SK-N-MC (cell line): ENCODE measurements around the gene NUAK1.

ENCODE experiments used
- DNase-seq: peaks from one replicate; pipeline ENCODE4 v3.0.0-alpha.2; 2011; ENCODE audit warnings: low read depth, low spot score
- H3K27ac ChIP-seq: fragments of 200-600 bp; sonication (generic); 2 replicates; pipeline ENCODE4 v1.5.1; 2016; ENCODE audit warnings: mixed run types
- H3K36me3 ChIP-seq: fragments of 200-600 bp; sonication (generic); 2 replicates; pipeline ENCODE4 v1.6.1; 2017; ENCODE audit warnings: antibody characterized with exemption, low read length, mixed read lengths; ENCODE audit not compliant: insufficient read depth
- H3K4me3 ChIP-seq: fragments of 200-600 bp; sonication (generic); 2 replicates; pipeline ENCODE4 v1.5.1; 2016
- H3K9ac ChIP-seq: fragments of 200-600 bp; sonication (generic); 2 replicates; pipeline ENCODE4 v1.8.0; 2017; ENCODE audit warnings: mixed run types, mixed read lengths; ENCODE audit not compliant: insufficient read length
- H3K9me3 ChIP-seq: fragments of 200-600 bp; sonication (generic); 2 replicates; pipeline ENCODE4 v1.6.1; 2017; ENCODE audit warnings: low read depth, mild to moderate bottlenecking, antibody characterized with exemption, low read length, moderate library complexity, mixed read lengths
- EZH2 ChIP-seq: fragments of 200-600 bp; sonication (generic); IDR thresholded peaks from one replicate; pipeline ENCODE4 v1.6.1; 2017; ENCODE audit warnings: antibody characterized with exemption
- FOXP2 ChIP-seq: optimal IDR thresholded peaks from 2 replicates; pipeline ENCODE3; 2011; ENCODE audit warnings: mild to moderate bottlenecking, moderate library complexity; ENCODE audit not compliant: insufficient read depth; ENCODE audit errors: extremely low read length, control extremely low read depth
- POLR2AphosphoS5 ChIP-seq: IDR thresholded peaks from 2 replicates; pipeline ENCODE4 v1.6.1; 2012; ENCODE audit warnings: mild to moderate bottlenecking, low read depth, low read length, borderline replicate concordance

Gene NUAK1

DNA sequence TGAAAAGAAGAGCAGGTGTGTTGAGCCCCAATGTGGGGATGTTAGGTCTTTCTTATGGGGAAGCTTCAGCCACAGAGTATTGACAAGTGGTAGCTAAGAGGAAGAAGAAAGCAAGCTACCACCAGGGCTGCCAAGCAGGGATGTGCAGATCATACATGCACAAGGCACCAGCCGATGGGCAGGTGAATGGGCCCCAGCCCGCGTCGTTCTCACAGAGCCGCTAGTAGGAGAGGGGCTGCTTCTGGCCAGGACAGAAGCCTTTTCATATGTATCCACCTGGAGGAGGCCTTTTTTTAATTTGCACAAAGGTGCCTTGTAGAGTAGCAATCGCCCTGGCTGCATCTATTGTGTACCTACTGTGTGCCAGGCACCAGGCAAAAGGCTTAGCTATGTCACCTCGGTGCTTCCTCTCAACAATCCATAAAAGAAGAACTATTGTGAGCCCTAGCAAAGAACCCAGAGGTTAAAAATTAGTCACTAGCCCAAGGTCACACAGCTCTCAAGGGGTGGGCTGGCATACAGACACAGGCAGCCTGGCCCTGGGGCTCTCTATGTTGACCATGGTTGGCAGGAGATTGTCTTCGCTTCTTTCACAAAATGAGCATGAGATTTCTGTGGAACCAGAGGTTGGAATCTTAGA lies 8.2 kb downstream of the NUAK1 start:
- no peaks in the 10 kb centered on the region for H3K36me3 ChIP-seq
- DNase-seq, result no peak
- no peak overlapping the region for H3K4me3 ChIP-seq
- no peaks in the 10 kb centered on the region for H3K9me3 ChIP-seq
- H3K27ac ChIP-seq, result no peak overlapping the region
- TF ChIP-seq EZH2 (no peak), FOXP2 (no peak), POLR2AphosphoS5 (no peak)
- no peak overlapping the region for H3K9ac ChIP-seq

DNA sequence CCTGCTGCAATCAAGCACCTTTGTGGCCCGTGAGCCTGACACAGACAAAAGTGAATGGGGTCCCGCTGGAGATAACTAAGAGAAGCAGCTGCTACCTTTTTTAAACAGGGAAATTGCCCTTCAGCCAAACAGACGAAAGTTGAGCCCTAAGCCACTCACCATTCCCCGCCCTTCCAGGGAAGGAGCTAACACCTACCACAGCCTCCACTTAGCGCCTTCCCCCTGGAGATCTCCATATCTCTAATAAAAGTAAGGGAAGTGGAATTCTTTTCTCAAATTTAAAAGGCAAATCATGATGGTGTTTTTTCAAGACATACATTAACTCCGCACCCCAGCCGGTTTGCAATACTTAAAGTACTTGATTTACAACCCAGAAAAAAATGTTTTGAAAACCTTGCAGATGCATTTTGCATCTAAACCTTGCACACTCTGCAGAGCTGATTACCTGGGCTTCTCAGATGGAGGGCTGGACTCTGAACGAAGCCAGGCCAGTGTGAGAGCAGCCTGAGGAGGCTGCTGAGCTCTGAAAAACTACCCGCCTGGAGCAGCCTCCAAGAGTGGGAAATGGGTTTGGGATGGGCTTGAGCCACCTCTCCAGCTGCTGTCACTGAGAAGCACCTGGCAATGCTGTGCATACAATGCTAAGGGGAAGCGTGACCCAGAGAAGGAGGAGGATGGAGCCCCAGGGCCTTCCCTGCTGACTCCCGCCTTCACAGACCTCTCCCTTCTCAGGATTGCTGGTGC lies 10.0 kb downstream of the NUAK1 start:
- Histone ChIP-seq H3K9me3 (no peaks in the 10 kb centered on the region), H3K9ac (no peak overlapping the region), H3K4me3 (no peak overlapping the region), H3K36me3 (no peaks in the 10 kb centered on the region), H3K27ac (no peak overlapping the region)
- no peak for DNase-seq
- TF ChIP-seq POLR2AphosphoS5 (no peak), EZH2 (no peak), FOXP2 (no peak)

DNA sequence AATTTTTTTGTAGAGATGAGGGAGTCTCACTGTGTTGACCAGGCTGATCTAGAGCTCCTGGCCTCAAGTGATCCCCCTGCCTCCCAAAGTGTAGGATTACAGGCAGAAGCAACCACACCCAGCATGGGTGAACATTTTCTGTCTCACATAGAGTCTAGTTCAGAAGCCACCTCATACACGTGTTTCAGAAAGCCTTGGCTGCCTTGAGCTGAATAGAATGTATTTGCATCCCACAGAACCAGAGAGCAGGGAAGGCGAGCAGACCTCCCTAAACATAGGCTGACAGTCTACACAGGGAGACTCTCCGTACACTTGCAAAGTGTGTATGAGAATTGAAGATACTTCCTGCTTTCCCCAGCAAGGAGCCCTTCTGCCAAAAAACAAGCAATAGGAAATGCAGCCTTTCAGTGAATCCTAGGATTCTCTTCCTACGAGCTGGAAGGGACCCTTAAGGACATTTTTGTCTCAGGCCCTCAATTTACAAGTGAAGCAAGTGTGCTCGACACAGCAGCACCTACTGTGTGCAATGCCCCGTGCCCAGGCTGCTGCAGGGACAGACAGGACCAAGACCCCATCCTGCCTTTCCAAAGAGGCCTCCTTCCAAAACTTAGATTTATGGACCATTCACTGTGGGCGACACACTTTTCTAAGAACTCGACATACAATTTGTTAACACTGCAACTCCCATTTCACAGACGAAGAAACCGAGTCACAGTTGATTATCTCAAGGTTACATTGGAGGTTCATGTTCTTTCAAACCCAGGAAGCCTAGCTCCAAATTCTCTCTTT lies 11.2 kb downstream of the NUAK1 start:
- no peak for TF ChIP-seq FOXP2
- no peak for TF ChIP-seq POLR2AphosphoS5
- no peak for TF ChIP-seq EZH2
- Histone ChIP-seq H3K9ac (no peak overlapping the region), H3K9me3 (no peaks in the 10 kb centered on the region)

DNA sequence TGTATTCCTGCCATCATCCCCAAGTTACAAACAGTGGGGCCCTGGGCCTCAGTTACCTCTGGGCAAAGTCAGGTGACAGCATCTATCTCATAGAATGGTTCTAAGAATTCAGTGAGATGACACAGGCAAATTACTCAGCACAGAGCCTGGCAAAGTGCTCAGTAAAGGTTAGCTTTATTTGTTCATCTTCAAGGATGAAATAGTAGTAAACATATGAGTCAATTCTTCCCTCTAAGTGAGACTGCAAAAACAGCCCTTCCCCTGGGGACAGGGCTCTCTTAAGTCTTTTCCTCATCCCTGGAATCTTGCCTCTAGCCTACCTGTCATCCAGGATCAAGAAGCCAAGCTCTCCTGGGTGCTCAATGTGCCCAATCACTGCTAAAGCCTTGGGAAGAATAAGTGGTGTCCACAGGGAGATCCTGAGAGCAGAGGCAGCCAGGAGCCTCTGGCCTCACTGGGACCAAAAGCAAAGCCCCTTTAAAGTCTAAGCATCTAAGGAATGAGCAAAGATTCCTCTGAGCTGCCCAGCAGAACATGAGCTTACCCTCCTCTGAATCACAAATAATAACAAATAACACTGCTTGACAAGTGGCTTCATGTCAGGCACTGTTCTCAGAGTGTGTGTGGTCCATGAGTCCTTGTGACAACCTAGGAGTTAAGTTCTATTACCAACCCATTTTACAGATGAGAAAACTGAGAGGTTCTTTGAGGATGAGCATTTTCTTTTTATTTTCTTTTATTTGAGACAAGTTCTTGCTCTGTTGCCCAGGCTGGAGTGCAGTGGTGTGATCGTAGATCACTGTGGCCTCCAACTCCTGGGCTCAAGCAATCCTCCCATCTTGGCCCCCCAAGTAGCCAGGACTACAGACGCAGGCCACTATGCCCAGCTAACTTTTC lies 12.1 kb downstream of the NUAK1 start:
- no peak for DNase-seq
- Histone ChIP-seq H3K9me3 (no peaks in the 10 kb centered on the region), H3K36me3 (no peaks in the 10 kb centered on the region), H3K4me3 (no peak overlapping the region), H3K9ac (no peak overlapping the region), H3K27ac (no peak overlapping the region)
- TF ChIP-seq EZH2, result no peak
- TF ChIP-seq FOXP2, result no peak
- TF ChIP-seq POLR2AphosphoS5, result no peak

More for the DNA sequence above, 11.2 kb downstream of the NUAK1 start:
- H3K27ac ChIP-seq, result no peak overlapping the region
- DNase-seq, result no peak
- H3K4me3 ChIP-seq, result no peak overlapping the region
- no peaks in the 10 kb centered on the region for H3K36me3 ChIP-seq

DNA sequence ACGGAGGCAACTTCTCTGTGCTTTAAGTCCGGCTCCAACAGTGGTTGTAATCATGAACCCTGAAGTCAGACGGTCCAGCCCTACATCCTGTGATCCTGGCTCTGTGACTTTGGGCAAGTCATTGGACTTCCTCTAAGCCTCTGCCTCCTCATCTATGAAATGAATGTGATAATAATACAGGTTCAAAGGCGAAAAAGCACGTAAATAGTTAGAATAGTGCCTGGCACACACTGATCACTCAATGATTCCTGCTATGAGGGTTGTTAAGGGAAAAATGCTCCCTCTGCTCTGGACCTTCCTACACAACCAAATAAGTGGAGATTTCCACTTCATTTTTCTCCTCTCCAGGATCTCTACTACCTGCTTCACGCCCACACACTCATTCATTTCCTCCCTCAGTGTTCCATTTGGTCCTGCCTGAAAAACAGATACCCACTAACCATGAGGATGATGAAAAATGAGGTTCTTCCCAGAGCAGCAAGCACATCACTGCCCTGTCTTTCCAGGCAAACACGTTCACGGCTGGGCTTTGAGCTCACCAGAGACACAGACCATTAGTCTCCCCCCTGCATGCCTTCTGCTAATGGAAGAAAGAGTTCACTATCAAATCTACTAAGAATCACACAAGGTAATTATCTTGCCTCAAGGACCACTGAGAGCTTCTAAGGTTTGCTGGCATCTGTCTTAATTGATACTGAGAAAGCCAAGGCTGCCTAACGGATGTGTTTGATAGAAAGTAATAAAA lies 13.2 kb downstream of the NUAK1 start:
- no peak for TF ChIP-seq EZH2
- TF ChIP-seq POLR2AphosphoS5, result no peak
- TF ChIP-seq FOXP2, result no peak
- Histone ChIP-seq H3K4me3 (no peak overlapping the region), H3K36me3 (no peaks in the 10 kb centered on the region), H3K9me3 (no peaks in the 10 kb centered on the region), H3K9ac (no peak overlapping the region), H3K27ac (no peak overlapping the region)
- DNase-seq, result no peak

DNA sequence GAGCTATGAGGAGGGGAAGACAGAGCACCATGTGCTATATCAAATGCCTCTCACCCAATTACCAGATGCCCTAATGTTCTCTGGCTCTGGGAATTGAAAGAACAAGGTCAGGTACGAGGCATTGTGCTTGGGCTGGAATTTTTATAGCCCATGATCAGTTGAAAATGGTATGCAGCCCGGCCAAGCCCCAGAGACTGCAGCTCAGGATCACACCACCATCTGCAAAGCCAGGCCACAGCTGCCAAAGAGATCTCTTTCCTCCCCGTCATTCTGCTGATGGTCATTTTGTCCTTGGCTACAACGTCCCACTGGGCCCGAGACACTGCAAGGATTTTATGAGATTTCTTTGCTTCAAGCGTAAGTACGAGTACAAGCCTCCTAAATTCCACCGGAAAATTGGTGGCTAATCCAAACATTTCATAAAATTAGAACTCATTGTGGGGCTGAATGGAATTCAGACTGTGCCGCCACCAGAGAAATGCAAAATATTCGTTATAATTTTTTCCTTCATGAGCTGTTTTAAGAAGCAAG lies 15.1 kb downstream of the NUAK1 start:
- Histone ChIP-seq H3K4me3 (no peak overlapping the region), H3K27ac (no peak overlapping the region), H3K9ac (no peak overlapping the region), H3K9me3 (no peaks in the 10 kb centered on the region), H3K36me3 (no peaks in the 10 kb centered on the region)
- no peak for TF ChIP-seq POLR2AphosphoS5
- no peak for TF ChIP-seq EZH2
- no peak for TF ChIP-seq FOXP2
- no peak for DNase-seq

DNA sequence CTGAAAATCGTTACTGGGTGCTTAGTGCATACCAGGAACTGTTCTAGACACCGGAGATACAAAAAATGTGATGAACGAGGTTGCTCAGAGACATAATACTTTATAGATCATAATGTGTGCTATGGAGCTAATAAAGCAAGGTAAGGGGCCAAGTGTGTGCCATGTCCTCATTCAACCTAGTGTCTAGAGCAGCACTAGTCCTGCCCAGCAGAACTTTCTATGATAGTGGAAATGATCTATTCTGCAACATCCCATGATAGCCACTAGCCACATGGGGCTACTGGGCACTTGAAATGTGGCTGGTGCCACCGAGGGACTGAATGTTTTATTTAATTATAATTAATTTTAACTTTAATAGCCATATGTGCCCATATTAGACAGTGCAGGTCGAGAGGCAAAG lies 15.6 kb downstream of the NUAK1 start:
- Histone ChIP-seq H3K4me3 (no peak overlapping the region), H3K9ac (no peak overlapping the region), H3K27ac (no peak overlapping the region), H3K36me3 (no peaks in the 10 kb centered on the region), H3K9me3 (no peaks in the 10 kb centered on the region)
- TF ChIP-seq EZH2, result no peak
- TF ChIP-seq POLR2AphosphoS5, result no peak
- TF ChIP-seq FOXP2, result no peak
- no peak for DNase-seq
